HCT116 (cell line): ENCODE measurements around the gene NRXN2. TPM values are rescaled to one million over a fixed set of nuclear protein-coding genes. Genes with fewer than 3 reads are reported as not detected.

ENCODE experiments used
- ATAC-seq: fragments of 200-7000 bp; cut with Tn5 transposase; 2 replicates; pipeline ENCODE4 v1.9.1; 2020; ENCODE audit warnings: mild to moderate bottlenecking, moderate library complexity
- BruUV-seq: library from RNA; stranded (reverse); fragments of 400-500 nt; replicated peaks from 2 replicates; lab custom pipeline; 2021; lab: Mats Ljungman, UMichigan
- CTCF ChIA-PET: fragments of 300-600 bp; sonication (Branson Sonifier 250); formaldehyde crosslinking; loops from one replicate; lab custom pipeline; 2021; ENCODE audit warnings: antibody characterized with exemption; lab: Charles Lee
- POLR2A ChIA-PET: fragments of 300-600, 350-600 bp; sonication (Branson Sonifier 250); formaldehyde crosslinking; loops from one replicate; lab custom pipeline; 2021; ENCODE audit warnings: antibody characterized with exemption; lab: Charles Lee
- RAD21 ChIA-PET, 2 experiments: fragments of 300-600 bp; sonication (Branson Sonifier 250); formaldehyde crosslinking; loops; one replicate each; lab custom pipeline; 2023; ENCODE audit warnings: low total read pairs in 2 of 2; ENCODE audit not compliant: uncharacterized antibody in 2 of 2, unreplicated experiment in 2 of 2, low non-redundant PET in 1 of 2; lab: Charles Lee
- DNase-seq: peaks from one replicate; pipeline ENCODE4 v3.0.0-alpha.2; 2010; ENCODE audit warnings: low read depth, low spot score
- H2AFZ ChIP-seq: fragments of 200-600 bp; shearing (Covaris generic), sonication (generic); 2 replicates; pipeline ENCODE4 v1.6.1; 2017; ENCODE audit warnings: low read depth, mixed run types, mixed read lengths, antibody characterized with exemption, low read length; ENCODE audit not compliant: poor library complexity, severe bottlenecking
- H3K27ac ChIP-seq: 2 replicates; pipeline ENCODE4 v1.5.1; 2012; ENCODE audit warnings: low read depth, low read length
- H3K27me3 ChIP-seq: fragments of 200-600 bp; sonication (generic); 2 replicates; pipeline ENCODE4 v1.6.1; 2016; ENCODE audit warnings: mixed run types, low read length, mixed read lengths; ENCODE audit not compliant: insufficient read depth
- H3K36me3 ChIP-seq, 2 experiments: fragments of 200-500 bp in 1 of 2; fragments of 200-600 bp in 1 of 2; sonication (Bioruptor generic) in 1 of 2; sonication (generic) in 1 of 2; 2 replicates each; pipeline versions ENCODE4 v1.5.1 to v1.6.1; 2014 to 2016; ENCODE audit warnings: low read length in 2 of 2, inconsistent platforms in 1 of 2, mixed read lengths in 1 of 2, mixed run types in 1 of 2; ENCODE audit not compliant: insufficient read depth in 2 of 2, control insufficient read depth in 1 of 2
- H3K4me1 ChIP-seq, 2 experiments: fragments of 200-600 bp in 1 of 2; sonication (generic) in 1 of 2; 2 replicates each; pipeline versions ENCODE4 v1.5.1 to v1.6.1; 2012 to 2017; ENCODE audit warnings: low read length in 2 of 2, inconsistent platforms in 1 of 2, mild to moderate bottlenecking in 1 of 2, mixed read lengths in 1 of 2, mixed run types in 1 of 2, moderate library complexity in 1 of 2; ENCODE audit not compliant: insufficient read depth in 2 of 2, control insufficient read depth in 1 of 2
- H3K4me2 ChIP-seq: fragments of 200-600 bp; sonication (generic); 2 replicates; pipeline ENCODE4 v1.6.1; 2017; ENCODE audit warnings: mixed run types, low read length, mixed read lengths
- H3K4me3 ChIP-seq, 2 experiments: fragments of 200-600 bp in 1 of 2; sonication (generic) in 1 of 2; replicated peaks in 1 of 2; 2 replicates each; pipeline ENCODE4 v1.5.1; 2011 to 2016; ENCODE audit warnings: low read length in 2 of 2, control low read depth in 1 of 2, low read depth in 1 of 2, mild to moderate bottlenecking in 1 of 2, mixed read lengths in 1 of 2, mixed run types in 1 of 2
- H3K79me2 ChIP-seq: fragments of 200-600 bp; sonication (generic); 2 replicates; pipeline ENCODE4 v1.6.1; 2017; ENCODE audit warnings: mild to moderate bottlenecking, mixed run types, low read length, moderate library complexity, mixed read lengths; ENCODE audit not compliant: insufficient read depth
- H3K9ac ChIP-seq: fragments of 200-600 bp; sonication (generic); 2 replicates; pipeline ENCODE4 v1.6.1; 2016; ENCODE audit warnings: low read length, mixed read lengths
- H3K9me2 ChIP-seq: fragments of 200-600 bp; sonication (generic), shearing (Covaris generic); 2 replicates; pipeline ENCODE4 v1.6.1; 2017; ENCODE audit warnings: mixed run types, mild to moderate bottlenecking, moderate library complexity; ENCODE audit not compliant: insufficient read depth
- H3K9me3 ChIP-seq, 2 experiments: fragments of 200-500 bp in 1 of 2; fragments of 200-600 bp in 1 of 2; sonication (Bioruptor generic) in 1 of 2; sonication (generic) in 1 of 2; 2 replicates each; pipeline ENCODE4 v1.6.1; 2014 to 2017; ENCODE audit warnings: low read length in 2 of 2, mixed read lengths in 2 of 2, inconsistent platforms in 1 of 2, low read depth in 1 of 2, mild to moderate bottlenecking in 1 of 2, mixed run types in 1 of 2, moderate library complexity in 1 of 2; ENCODE audit not compliant: control insufficient read depth in 1 of 2, insufficient read depth in 1 of 2
- H4K20me1 ChIP-seq: fragments of 200-600 bp; sonication (generic), shearing (Covaris generic); 2 replicates; pipeline ENCODE4 v1.6.1; 2017; ENCODE audit warnings: mixed run types, mild to moderate bottlenecking, moderate library complexity; ENCODE audit not compliant: insufficient read depth
- CBX3 ChIP-seq: IDR thresholded peaks from 2 replicates; pipeline ENCODE4 v1.6.1; 2012; ENCODE audit warnings: low read depth
- CEBPB ChIP-seq: IDR thresholded peaks from 2 replicates; pipeline ENCODE4 v1.6.1; 2012; ENCODE audit warnings: low read depth
- CTCF ChIP-seq, 3 experiments: fragments of 200-600 bp in 1 of 3; sonication (generic) in 1 of 3; IDR thresholded peaks in 2 of 3; conservative IDR thresholded peaks in 1 of 3; 2 replicates each; pipeline ENCODE4 v1.5.1; 2012 to 2017; ENCODE audit warnings: low read depth in 2 of 3, low read length in 2 of 3, antibody characterized with exemption in 1 of 3, borderline replicate concordance in 1 of 3, control low read depth in 1 of 3, mild to moderate bottlenecking in 1 of 3, mixed read lengths in 1 of 3, mixed run types in 1 of 3, moderate library complexity in 1 of 3; ENCODE audit not compliant: insufficient read depth in 1 of 3
- ELF1 ChIP-seq: IDR thresholded peaks from 2 replicates; pipeline ENCODE4 v1.6.1; 2012; ENCODE audit warnings: low read depth, borderline replicate concordance
- EZH2 ChIP-seq: fragments of 200-600 bp; sonication (generic); IDR thresholded peaks from 2 replicates; pipeline ENCODE4 v1.6.1; 2017; ENCODE audit warnings: antibody characterized with exemption, mixed run types
- EZH2phosphoT487 ChIP-seq: fragments of 200-600 bp; IDR thresholded peaks from 2 replicates; pipeline ENCODE4 v1.6.1; 2018; ENCODE audit warnings: antibody characterized with exemption, borderline replicate concordance
- JUND ChIP-seq: IDR thresholded peaks from 2 replicates; pipeline ENCODE4 v1.6.1; 2012
- POLR2A ChIP-seq: IDR thresholded peaks from 2 replicates; pipeline ENCODE4 v1.7.0; 2011; ENCODE audit warnings: borderline replicate concordance; ENCODE audit not compliant: insufficient read depth, insufficient read length; ENCODE audit errors: extremely low read depth
- POLR2AphosphoS5 ChIP-seq: IDR thresholded peaks from 2 replicates; pipeline ENCODE4 v1.6.1; 2011; ENCODE audit warnings: mild to moderate bottlenecking, low read depth, low read length, moderate library complexity
- SIN3A ChIP-seq: IDR thresholded peaks from 2 replicates; pipeline ENCODE4 v1.6.1; 2012; ENCODE audit warnings: low read depth
- ZBTB33 ChIP-seq: IDR thresholded peaks from 2 replicates; pipeline ENCODE4 v1.6.1; 2011; ENCODE audit warnings: mild to moderate bottlenecking, low read length, moderate library complexity; ENCODE audit not compliant: insufficient replicate concordance; ENCODE audit errors: extremely low read depth
- ZFX ChIP-seq: fragments of 450-650 bp; IDR thresholded peaks from 2 replicates; pipeline ENCODE4 v1.6.1; 2017
- intact Hi-C: fragments of 100-400 bp; cut with micrococcal nuclease; formaldehyde crosslinking; loops from 2 replicates; pipeline ENCODE4 v1.10.0; 2022
- total RNA-seq: library from RNA; stranded (reverse); gene quantifications from one replicate; pipeline ENCODE4 v1.2.1, GENCODE V29; 2021; ENCODE audit not compliant: unreplicated experiment

Gene NRXN2
- total RNA-seq, 1 experiment from 2014 or later, result 1.5 TPM

GRCh38 chr11:64661146-64661545 is 61.9 kb downstream of the NRXN2 start (continued):
- no peak for TF ChIP-seq CTCF (IDR thresholded peaks at IDR 0.05 in 2 of 3, conservative IDR thresholded peaks at IDR 0.05 in 1 of 3; ENCODE audit: borderline replicate concordance in 1 of 3, insufficient read depth in 1 of 3, low read depth in 2 of 3, low read length in 2 of 3)
- no peak for TF ChIP-seq POLR2A
- no peak for TF ChIP-seq CEBPB
- no peak for TF ChIP-seq SIN3A
- TF ChIP-seq POLR2AphosphoS5, result no peak
- TF ChIP-seq EZH2, result no peak
- TF ChIP-seq EZH2phosphoT487, result no peak
- TF ChIP-seq ZFX, result no peak
- no peak for TF ChIP-seq JUND

GRCh38 chr11:64660706-64661105 is 62.3 kb downstream of the NRXN2 start:
- H3K27ac ChIP-seq, result no peak overlapping the region
- H2AFZ ChIP-seq, result no peak overlapping the region
- H3K79me2 ChIP-seq, result no peaks in the 10 kb centered on the region
- no peaks in the 10 kb centered on the region for H3K36me3 ChIP-seq
- no peaks in the 10 kb centered on the region for H3K9me2 ChIP-seq
- H3K9me3 ChIP-seq, result no peaks in the 10 kb centered on the region
- RAD21 ChIA-PET, result no interaction called here
- H3K4me1 ChIP-seq, result peaks cover 8 to 29% of the 10 kb centered on the region in 2 experiments
- CTCF ChIA-PET, result interaction anchor here (2.4 kb wide), 1 partner anchor 28 kb away, joined by 16 read pairs; no protein-coding TSS in a partner anchor
- no peak for DNase-seq
- no TSS peak for BruUV-seq
- no peak overlapping the region for H3K4me3 ChIP-seq
- POLR2A ChIA-PET, result no interaction called here
- no peak overlapping the region for H3K9ac ChIP-seq
- intact Hi-C loops, result no loop called here
- TF ChIP-seq CEBPB (no peak), EZH2 (no peak), CBX3 (no peak), JUND (no peak), ZBTB33 (no peak), POLR2AphosphoS5 (no peak), ELF1 (no peak)
- H3K4me2 ChIP-seq, result no peak overlapping the region; the same call in 1 of the 2 replicates
- H3K27me3 ChIP-seq, result no peaks in the 10 kb centered on the region
- ATAC-seq, result no peak
- H4K20me1 ChIP-seq, result no peaks in the 10 kb centered on the region
